HG03175 (cell line): ENCODE results near the gene THOC6.
"Not testable (repeated sequence)": the region's sequence is repeated elsewhere in the genome, so short reads cannot be mapped to it uniquely, and the experiment has no call there.

Source experiments
- ATAC-seq: cut with Tn5 transposase; IDR thresholded peaks from one replicate; pipeline ENCODE4 v1.9.1; 2021; ENCODE audit warnings: mild to moderate bottlenecking, moderate library complexity; ENCODE audit not compliant: unreplicated experiment

The THOC6 gene

DNA sequence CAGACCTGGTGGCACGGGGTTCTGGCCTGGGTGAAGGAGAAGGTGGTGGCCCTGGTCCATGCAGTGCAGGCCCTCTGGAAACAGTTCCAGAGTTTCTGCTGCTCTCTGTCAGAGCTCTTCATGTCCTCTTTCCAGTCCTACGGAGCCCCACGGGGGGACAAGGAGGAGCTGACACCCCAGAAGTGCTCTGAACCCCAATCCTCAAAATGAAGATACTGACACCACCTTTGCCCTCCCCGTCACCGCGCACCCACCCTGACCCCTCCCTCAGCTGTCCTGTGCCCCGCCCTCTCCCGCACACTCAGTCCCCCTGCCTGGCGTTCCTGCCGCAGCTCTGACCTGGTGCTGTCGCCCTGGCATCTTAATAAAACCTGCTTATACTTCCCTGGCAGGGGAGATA is 45.3 kb downstream of the THOC6 start:
- not testable (repeated sequence) for ATAC-seq

DNA sequence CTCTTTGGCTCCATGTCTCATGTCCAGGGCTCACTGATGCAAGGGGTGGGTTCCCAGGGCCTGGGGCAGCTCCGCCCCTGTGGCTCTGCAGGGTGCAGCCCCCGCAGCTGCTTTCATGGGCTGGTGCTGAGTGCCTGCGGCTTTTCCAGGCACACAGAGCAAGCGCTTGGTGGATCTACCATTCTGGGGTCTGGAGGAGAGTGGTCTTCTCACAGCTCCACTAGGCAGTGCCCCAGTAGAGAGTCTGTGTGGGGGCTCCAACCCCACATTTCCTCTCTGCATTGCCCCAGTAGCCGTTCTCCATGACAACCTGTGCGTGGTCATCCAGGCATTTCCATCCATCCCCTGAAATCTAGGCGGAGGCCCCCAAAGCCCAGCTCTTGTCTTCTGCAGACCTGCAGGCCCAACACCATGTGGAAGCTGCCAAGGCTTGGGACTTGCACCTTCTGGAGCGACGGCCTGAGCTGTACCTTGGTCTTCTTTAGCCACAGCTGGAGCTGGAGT is 46.8 kb downstream of the THOC6 start:
- no peak for ATAC-seq

DNA sequence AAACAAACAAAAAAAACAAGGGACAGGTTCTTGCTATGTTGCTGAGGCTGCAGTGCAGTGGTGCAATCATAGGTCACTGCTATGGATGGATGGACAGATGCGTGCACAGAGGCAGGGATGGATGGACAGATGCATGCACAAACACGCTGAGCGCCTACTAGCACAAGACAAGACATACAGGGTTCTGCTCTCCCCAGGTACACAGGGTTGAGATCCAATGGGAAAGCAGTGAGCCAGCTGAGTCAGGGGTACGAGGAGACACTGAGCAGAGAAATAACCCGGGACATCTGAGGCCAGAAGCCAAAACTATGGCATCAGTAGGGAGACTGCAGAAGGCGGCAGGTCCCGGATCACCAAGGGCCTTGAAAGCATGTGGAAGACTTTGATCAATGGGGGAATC is 47.8 kb downstream of the THOC6 start:
- no peak for ATAC-seq

DNA sequence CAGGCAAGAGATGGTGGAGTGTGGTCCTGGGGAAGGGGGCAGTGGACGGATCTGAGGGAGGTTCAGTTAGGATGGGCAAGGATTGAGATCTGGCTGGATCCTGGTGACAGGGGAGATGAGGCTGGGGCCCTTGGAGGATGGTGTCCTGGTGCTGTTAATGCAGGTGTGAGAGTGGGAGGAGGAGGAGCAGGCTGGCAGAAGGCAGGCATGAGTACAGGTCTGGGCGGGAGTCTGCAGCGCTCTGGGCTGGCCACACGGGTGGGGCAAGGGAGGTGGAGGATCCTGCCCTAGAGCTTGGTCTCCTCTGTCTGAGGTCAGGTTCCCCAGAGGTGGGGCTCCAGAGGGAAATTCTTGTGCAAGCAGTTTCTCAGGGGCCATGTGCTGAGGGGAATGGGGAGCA is 48.3 kb downstream of the THOC6 start:
- ATAC-seq = not testable (repeated sequence)

DNA sequence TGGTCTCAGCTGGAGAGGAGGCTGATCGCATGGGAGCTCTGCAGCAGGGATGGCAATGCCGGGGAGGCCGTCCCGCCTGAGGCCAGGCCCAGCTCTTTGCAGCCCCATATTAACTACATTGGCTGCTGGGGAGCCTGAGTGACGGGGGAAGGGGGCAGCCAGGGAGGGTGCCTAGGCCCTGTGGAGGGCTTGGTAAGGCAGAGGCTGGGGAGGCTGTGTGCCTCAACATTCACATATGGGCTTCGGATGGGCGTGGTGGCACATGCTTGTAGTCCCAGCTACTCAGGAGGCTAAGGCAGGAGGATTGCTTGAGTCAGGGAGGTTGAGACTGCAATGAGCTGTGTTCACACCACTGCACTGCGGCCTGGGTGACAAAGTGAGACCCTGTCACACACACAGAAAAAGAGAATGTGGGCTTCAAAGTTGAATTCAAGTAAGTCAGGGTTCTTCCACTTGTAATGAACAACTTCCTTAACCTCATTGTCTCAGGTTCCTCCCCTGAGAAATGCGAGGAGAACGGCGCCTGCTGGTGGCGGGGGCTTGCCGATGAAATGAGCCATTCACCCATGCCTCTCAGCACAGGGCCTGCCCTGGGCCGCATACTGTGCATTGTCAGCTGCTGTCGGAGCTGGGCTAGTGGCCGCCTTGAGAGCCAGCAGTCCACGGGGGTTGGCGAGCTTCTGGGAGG is 48.9 kb downstream of the THOC6 start:
- not testable (repeated sequence) for ATAC-seq

DNA sequence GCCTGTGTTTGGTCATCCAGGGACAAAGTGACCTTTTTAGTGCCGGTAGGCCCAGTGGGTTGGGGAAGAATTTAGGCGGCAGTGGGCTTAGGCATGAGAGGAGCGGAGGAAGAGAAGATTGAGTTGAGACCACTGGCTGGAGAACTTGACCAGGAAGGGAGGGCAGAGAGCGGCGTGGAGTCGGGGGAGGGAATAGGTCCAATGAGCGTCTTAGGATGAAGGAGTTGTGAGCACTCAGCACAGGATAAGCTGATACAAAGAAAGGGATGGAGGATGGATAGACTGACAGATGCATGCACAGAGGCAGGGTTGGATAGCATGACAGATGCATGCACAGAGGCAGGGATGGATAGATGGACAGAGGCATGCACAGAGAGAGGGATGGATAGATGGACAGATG is 49.6 kb downstream of the THOC6 start:
- no peak for ATAC-seq

DNA sequence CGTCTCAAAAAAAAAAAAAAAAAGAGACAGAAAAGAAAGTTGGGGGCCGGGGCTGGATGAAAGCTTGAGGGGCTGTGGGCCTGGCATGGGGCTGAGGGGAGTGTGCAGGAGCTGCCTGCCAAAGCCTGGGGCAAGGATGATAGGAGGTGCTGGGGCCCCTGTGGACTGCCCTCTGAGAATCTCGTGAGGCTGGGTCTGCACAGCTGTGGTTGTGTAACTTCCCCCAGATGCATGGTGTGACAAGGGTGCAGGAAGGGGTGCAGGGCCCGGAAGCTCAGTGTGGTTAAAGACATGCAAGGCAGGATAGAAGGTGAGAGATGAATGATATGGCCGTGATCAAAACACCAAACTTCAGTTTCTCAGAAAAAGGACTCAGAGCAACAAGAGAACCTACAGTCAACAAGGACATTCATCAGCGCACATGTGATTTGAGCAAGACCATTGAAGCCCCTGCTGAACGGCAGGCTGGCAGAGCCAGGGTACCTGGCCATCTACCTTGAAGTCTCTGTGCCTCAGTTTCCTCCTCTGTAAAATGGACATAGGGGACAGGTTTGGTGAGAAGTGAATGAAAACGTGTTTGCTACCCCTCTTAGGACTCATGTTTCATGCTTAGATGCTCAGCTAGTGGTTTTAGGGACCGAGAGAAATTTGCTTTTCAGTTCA is 51.2 kb downstream of the THOC6 start:
- peak; percentile 79 for ATAC-seq

DNA sequence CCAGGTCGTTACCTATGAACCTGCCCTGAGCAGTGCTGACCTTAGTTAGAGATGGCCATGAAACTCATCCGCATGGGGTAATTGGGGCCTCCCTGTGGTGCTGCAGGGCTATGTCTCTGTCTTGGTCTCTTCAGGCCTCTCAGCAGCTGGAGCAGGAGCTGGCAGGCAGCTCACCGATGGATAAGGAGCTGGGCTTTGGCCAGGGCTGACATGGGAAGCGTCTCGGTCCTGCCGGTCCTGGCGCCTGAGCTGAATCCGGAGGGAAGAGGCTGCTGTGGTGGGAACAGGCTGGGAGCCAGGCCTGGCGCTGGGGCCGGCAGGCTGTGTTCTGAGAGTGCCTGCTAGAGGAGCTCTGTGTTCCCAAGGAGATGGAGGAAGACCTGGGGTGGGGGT is 51.7 kb downstream of the THOC6 start:
- no peak for ATAC-seq

DNA sequence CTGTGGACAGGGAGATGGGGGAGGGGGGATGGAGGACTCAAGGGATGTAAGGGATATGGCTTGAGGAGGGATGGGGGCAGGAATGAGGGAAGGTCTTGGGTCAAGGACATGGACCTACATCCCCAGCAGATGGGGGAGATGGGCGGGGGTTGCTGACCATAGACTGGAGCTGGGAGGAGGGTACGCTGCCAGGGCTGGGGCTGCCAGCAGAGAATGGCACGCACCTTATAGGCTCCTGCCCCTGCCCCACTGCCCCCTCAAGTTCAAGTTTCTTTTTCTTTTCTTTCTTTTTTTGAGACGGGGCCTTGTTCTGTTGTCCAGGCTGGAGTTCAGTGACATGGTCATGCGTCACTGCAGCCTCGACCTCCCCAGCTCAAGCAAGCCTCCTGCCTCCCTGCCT is 52.1 kb downstream of the THOC6 start:
- not testable (repeated sequence) for ATAC-seq

DNA sequence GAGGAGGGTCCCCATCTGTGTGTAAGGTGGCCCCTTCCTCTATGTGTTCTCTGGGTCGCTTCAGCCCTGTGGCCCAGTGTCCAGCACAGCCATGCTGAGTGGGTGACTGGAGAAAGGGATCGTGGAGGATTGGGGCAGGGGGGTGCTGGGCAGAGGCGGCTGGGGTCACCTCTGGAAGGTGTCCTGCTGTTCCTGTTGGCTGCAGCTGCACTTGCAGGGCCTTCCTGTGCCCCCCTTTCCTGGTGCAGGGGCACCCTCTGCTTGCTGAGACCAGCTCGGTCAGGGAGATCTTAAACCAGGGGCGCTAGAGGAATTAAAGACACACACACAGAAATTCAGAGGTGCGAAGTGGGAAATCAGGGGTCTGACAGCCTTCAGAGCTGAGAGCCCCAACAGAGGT is 52.7 kb downstream of the THOC6 start:
- no peak for ATAC-seq
